OCI-LY1 (cell line): ENCODE results near the gene MAJIN.

Source experiments
- H2AFZ ChIP-seq: fragments of 200-600 bp; sonication (generic), shearing (Covaris generic); 2 replicates; pipeline ENCODE4 v1.6.0; 2014; ENCODE audit warnings: antibody characterized with exemption, mild to moderate bottlenecking, low read length
- H3F3A ChIP-seq: fragments of 200-600 bp; sonication (generic), shearing (Covaris generic); 2 replicates; pipeline ENCODE4 v1.6.0; 2014; ENCODE audit warnings: mild to moderate bottlenecking, antibody characterized with exemption, low read length, moderate library complexity; ENCODE audit not compliant: insufficient read depth
- H3K27ac ChIP-seq: fragments of 200-600 bp; sonication (generic); 2 replicates; pipeline ENCODE4 v1.5.1; 2014; ENCODE audit warnings: low read length, mixed run types, mild to moderate bottlenecking, low read depth; ENCODE audit not compliant: poor library complexity, severe bottlenecking
- H3K27me3 ChIP-seq: fragments of 200-600 bp; sonication (generic); 2 replicates; pipeline ENCODE4 v1.6.0; 2014; ENCODE audit warnings: antibody characterized with exemption, mild to moderate bottlenecking, low read length, moderate library complexity; ENCODE audit not compliant: insufficient read depth
- H3K36me3 ChIP-seq: fragments of 200-600 bp; sonication (generic); 2 replicates; pipeline ENCODE4 v1.6.1; 2014; ENCODE audit warnings: mild to moderate bottlenecking, antibody characterized with exemption, low read length, moderate library complexity, mixed read lengths; ENCODE audit not compliant: insufficient read depth
- H3K4me1 ChIP-seq: fragments of 200-600 bp; sonication (generic); 2 replicates; pipeline ENCODE4 v1.5.1; 2014; ENCODE audit warnings: mild to moderate bottlenecking, low read length, moderate library complexity; ENCODE audit not compliant: insufficient read depth, severe bottlenecking
- H3K4me2 ChIP-seq: fragments of 200-600 bp; sonication (generic), shearing (Covaris generic); 2 replicates; pipeline ENCODE4 v1.6.1; 2014; ENCODE audit warnings: low read length
- H3K4me3 ChIP-seq: fragments of 200-600 bp; sonication (generic); 2 replicates; pipeline ENCODE4 v1.5.1; 2014; ENCODE audit warnings: low read length, low read depth, mild to moderate bottlenecking, mixed read lengths; ENCODE audit not compliant: poor library complexity, severe bottlenecking
- H3K79me2 ChIP-seq: fragments of 200-600 bp; shearing (Covaris generic); 2 replicates; pipeline ENCODE4 v1.6.1; 2016; ENCODE audit warnings: mixed run types, low read length, mixed read lengths; ENCODE audit not compliant: insufficient read depth
- H3K9ac ChIP-seq: fragments of 200-600 bp; sonication (generic), shearing (Covaris generic); 2 replicates; pipeline ENCODE4 v1.6.1; 2014; ENCODE audit warnings: mild to moderate bottlenecking, low read length, mixed read lengths
- H3K9me2 ChIP-seq: fragments of 200-600 bp; sonication (generic), shearing (Covaris generic); 2 replicates; pipeline ENCODE4 v1.6.1; 2014; ENCODE audit warnings: low read depth, mild to moderate bottlenecking, low read length, mixed read lengths
- H3K9me3 ChIP-seq: fragments of 200-600 bp; shearing (Covaris generic); 2 replicates; pipeline ENCODE4 v1.6.1; 2014; ENCODE audit warnings: low read length, mixed read lengths
- H4K20me1 ChIP-seq: fragments of 200-600 bp; sonication (generic), shearing (Covaris generic); 2 replicates; pipeline ENCODE4 v1.6.0; 2016; ENCODE audit warnings: mild to moderate bottlenecking, low read length; ENCODE audit not compliant: insufficient read depth
- CTCF ChIP-seq: fragments of 200-600 bp; sonication (generic), shearing (Covaris generic); IDR thresholded peaks from 2 replicates; pipeline ENCODE4 v1.5.1; 2017; ENCODE audit warnings: mild to moderate bottlenecking, antibody characterized with exemption, low read length, moderate library complexity, mixed read lengths
- EZH2 ChIP-seq: fragments of 200-600 bp; sonication (generic), shearing (Covaris generic); IDR thresholded peaks from 2 replicates; pipeline ENCODE4 v1.8.0; 2017; ENCODE audit warnings: borderline replicate concordance, mixed run types, mild to moderate bottlenecking, antibody characterized with exemption, low read length, moderate library complexity, mixed read lengths

Gene MAJIN

GRCh38 chr11:64905516-64906313 is 66.2 kb downstream of the MAJIN start:
- H3K9ac ChIP-seq: no peak overlapping the region
- H3K4me2 ChIP-seq: no peak overlapping the region
- peaks cover under 1% of the 10 kb centered on the region for H3K4me1 ChIP-seq
- H3K9me2 ChIP-seq: no peaks in the 10 kb centered on the region
- H3K27ac ChIP-seq: no peak overlapping the region
- H3K79me2 ChIP-seq: no peaks in the 10 kb centered on the region
- TF ChIP-seq CTCF: no peak
- no peak for TF ChIP-seq EZH2
- no peaks in the 10 kb centered on the region for H3K9me3 ChIP-seq
- H3K4me3 ChIP-seq: no peak overlapping the region
- H3K36me3 ChIP-seq: peaks cover 71% of the 10 kb centered on the region
- no peaks in the 10 kb centered on the region for H3F3A ChIP-seq
- no peak overlapping the region for H2AFZ ChIP-seq
- no peaks in the 10 kb centered on the region for H4K20me1 ChIP-seq
- H3K27me3 ChIP-seq: no peaks in the 10 kb centered on the region

GRCh38 chr11:64903291-64903833 is 68.5 kb downstream of the MAJIN start:
- H3K4me2 ChIP-seq: no peak overlapping the region
- H3K4me1 ChIP-seq: peaks cover 7% of the 10 kb centered on the region
- no peak overlapping the region for H3K27ac ChIP-seq
- no peaks in the 10 kb centered on the region for H4K20me1 ChIP-seq
- TF ChIP-seq EZH2 (no peak), CTCF (no peak)
- no peak overlapping the region for H3K4me3 ChIP-seq
- no peaks in the 10 kb centered on the region for H3F3A ChIP-seq
- no peaks in the 10 kb centered on the region for H3K27me3 ChIP-seq
- no peak overlapping the region for H3K9ac ChIP-seq
- H3K79me2 ChIP-seq: no peaks in the 10 kb centered on the region
- no peak overlapping the region for H2AFZ ChIP-seq
- H3K9me2 ChIP-seq: no peaks in the 10 kb centered on the region
- peaks cover 62% of the 10 kb centered on the region for H3K36me3 ChIP-seq
- H3K9me3 ChIP-seq: no peaks in the 10 kb centered on the region

- H3F3A ChIP-seq: no peaks in the 10 kb centered on the region
- H3K4me1 ChIP-seq: peaks cover 7% of the 10 kb centered on the region
- H2AFZ ChIP-seq: no peak overlapping the region
- H3K9ac ChIP-seq: no peak overlapping the region
- no peaks in the 10 kb centered on the region for H3K9me3 ChIP-seq
- H4K20me1 ChIP-seq: no peaks in the 10 kb centered on the region
- H3K27me3 ChIP-seq: no peaks in the 10 kb centered on the region
- no peaks in the 10 kb centered on the region for H3K79me2 ChIP-seq
- H3K9me2 ChIP-seq: no peaks in the 10 kb centered on the region
- peaks cover 65% of the 10 kb centered on the region for H3K36me3 ChIP-seq
- no peak overlapping the region for H3K27ac ChIP-seq
- no peak for TF ChIP-seq CTCF
- no peak for TF ChIP-seq EZH2
- H3K4me2 ChIP-seq: no peak overlapping the region
- H3K4me3 ChIP-seq: no peak overlapping the region
Observed at GRCh38 chr11:64902102-64902900, 69.6 kb downstream of the MAJIN start.
